HepG2 (cell line): ENCODE measurements around the gene TPO. TPM values are rescaled to one million over a fixed set of nuclear protein-coding genes. Genes with fewer than 3 reads are reported as not detected.

ENCODE experiments used
- ATAC-seq: fragments of 200-7000 bp; cut with Tn5 transposase; 3 replicates; pipeline ENCODE4 v1.9.1; 2020; ENCODE audit warnings: mild to moderate bottlenecking, moderate library complexity
- BruUV-seq: library from RNA; stranded (reverse); fragments of 400-500 nt; replicated peaks from 2 replicates; lab custom pipeline; 2021; lab: Mats Ljungman, UMichigan
- CTCF ChIA-PET: fragments of 300-600 bp; formaldehyde crosslinking; extraction: SDS; loops from one replicate; lab custom pipeline; 2021; ENCODE audit warnings: low total read pairs, inconsistent platforms, low intra/inter-chr PET ratio; lab: Yijun Ruan, JAX
- POLR2A ChIA-PET: fragments of 350-600 bp; sonication (Branson Sonifier 250); formaldehyde crosslinking; loops from one replicate; lab custom pipeline; 2020; ENCODE audit warnings: antibody characterized with exemption, inconsistent platforms; lab: Yijun Ruan, JAX
- DNase-seq: peaks from one replicate; pipeline ENCODE4 v3.0.0-alpha.2; 2015; ENCODE audit warnings: low spot score
- FAIRE-seq: peaks from 3 replicates; lab custom pipeline; 2011; peaks lifted over from hg19 to GRCh38; lab: Jason Lieb, UNC
- H2AFZ ChIP-seq: one replicate; pipeline ENCODE4 v1.6.1; 2011; ENCODE audit warnings: low read length, inconsistent platforms
- H3K27ac ChIP-seq: fragments of 300-600 bp; 3 replicates; pipeline ENCODE4 v1.8.0; 2011; ENCODE audit warnings: mixed run types, mild to moderate bottlenecking, mixed read lengths, low read length, inconsistent platforms; ENCODE audit not compliant: insufficient read depth; ENCODE audit errors: extremely low read length
- H3K27me3 ChIP-seq, 2 experiments: fragments of 200-600 bp in 1 of 2; 2 replicates in 1 of 2; 3 replicates in 1 of 2; pipeline versions ENCODE4 v1.6.0 to v1.8.0; 2011; ENCODE audit warnings: low read length in 2 of 2, mild to moderate bottlenecking in 2 of 2, moderate library complexity in 2 of 2, inconsistent platforms in 1 of 2; ENCODE audit not compliant: insufficient read depth in 2 of 2, control insufficient read depth in 1 of 2
- H3K36me3 ChIP-seq, 2 experiments: fragments of 200-600 bp in 1 of 2; replicated peaks in 1 of 2; 2 replicates in 1 of 2; 3 replicates in 1 of 2; pipeline versions ENCODE4 v1.5.1 to v1.8.0; 2011; ENCODE audit warnings: low read length in 2 of 2, inconsistent platforms in 1 of 2; ENCODE audit not compliant: insufficient read depth in 2 of 2, control insufficient read depth in 1 of 2
- H3K4me1 ChIP-seq: 2 replicates; pipeline ENCODE4 v1.5.1; 2012; ENCODE audit warnings: low read length, inconsistent platforms; ENCODE audit not compliant: insufficient read depth
- H3K4me2 ChIP-seq: 2 replicates; pipeline ENCODE4 v1.6.0; 2011; ENCODE audit warnings: low read depth, low read length, inconsistent platforms
- H3K4me3 ChIP-seq, 3 experiments: fragments of 200-600 bp in 1 of 3; sonication (generic), shearing (Covaris generic) in 1 of 3; replicated peaks in 1 of 3; 2 replicates each; pipeline ENCODE4 v1.5.1; 2011 to 2016; ENCODE audit warnings: low read length in 3 of 3, inconsistent platforms in 2 of 3, low read depth in 2 of 3, mild to moderate bottlenecking in 2 of 3, control low read depth in 1 of 3, mixed read lengths in 1 of 3; ENCODE audit not compliant: insufficient read depth in 1 of 3
- H3K79me2 ChIP-seq: one replicate; pipeline ENCODE4 v1.6.1; 2011; ENCODE audit warnings: low read length, inconsistent platforms; ENCODE audit not compliant: insufficient read depth
- H3K9ac ChIP-seq: 2 replicates; pipeline ENCODE4 v1.6.0; 2011; ENCODE audit warnings: mild to moderate bottlenecking, low read depth, low read length, inconsistent platforms; ENCODE audit not compliant: insufficient read depth
- H3K9me3 ChIP-seq: 2 replicates; pipeline ENCODE4 v1.5.1; 2012; ENCODE audit warnings: mild to moderate bottlenecking, low read length
- H4K20me1 ChIP-seq: 2 replicates; pipeline ENCODE4 v1.6.0; 2011; ENCODE audit warnings: inconsistent platforms, mild to moderate bottlenecking, low read length, moderate library complexity; ENCODE audit not compliant: insufficient read depth
- NCOA2 ChIP-seq: sonication (generic); formaldehyde crosslinking; IDR thresholded peaks from 2 replicates; pipeline ENCODE4 v1.8.0; 2022; ENCODE audit warnings: inconsistent platforms
- NFATC3 ChIP-seq: sonication (generic); formaldehyde crosslinking; IDR thresholded peaks from 2 replicates; pipeline ENCODE4 v1.5.1; 2020; ENCODE audit warnings: mild to moderate bottlenecking, missing genetic modification reagents
- REST ChIP-seq, 2 experiments: IDR thresholded peaks; 2 replicates each; pipeline ENCODE4 v1.6.1; 2011 to 2012; ENCODE audit warnings: low read length in 2 of 2, borderline replicate concordance in 1 of 2, low read depth in 1 of 2, mild to moderate bottlenecking in 1 of 2, moderate library complexity in 1 of 2
- SP1 ChIP-seq, 2 experiments: fragments of 450-650 bp in 1 of 2; sonication (generic) in 1 of 2; formaldehyde crosslinking in 1 of 2; IDR thresholded peaks; 2 replicates each; pipeline versions ENCODE4 v1.4.0 to v1.6.1; 2016 to 2020; ENCODE audit warnings: missing genetic modification reagents in 1 of 2
- TEAD2 ChIP-seq: sonication (generic); formaldehyde crosslinking; IDR thresholded peaks from 2 replicates; pipeline ENCODE4 v1.9.0; 2021; ENCODE audit warnings: missing genetic modification reagents
- ZC3H4 ChIP-seq: sonication (generic); formaldehyde crosslinking; IDR thresholded peaks from 2 replicates; pipeline ENCODE4 v1.4.0; 2020; ENCODE audit warnings: missing genetic modification reagents, borderline replicate concordance
- ZNF746 ChIP-seq: sonication (generic); formaldehyde crosslinking; IDR thresholded peaks from 2 replicates; pipeline ENCODE4 v1.8.0; 2022; ENCODE audit warnings: mild to moderate bottlenecking, missing genetic modification reagents
- ZNF800 ChIP-seq: sonication (generic); formaldehyde crosslinking; IDR thresholded peaks from 2 replicates; pipeline ENCODE4 v1.4.0; 2020; ENCODE audit warnings: missing genetic modification reagents
- WGBS: methylation state at CpG from one replicate; pipeline ENCODE4 v1.1.6; 2017; ENCODE audit warnings: low lambda C conversion rate; 5-methylcytosine and 5-hydroxymethylcytosine counted together
- in situ Hi-C: cut with HindIII; loops from 2 replicates; pipeline ENCODE4 v1.10.0; 2017; ENCODE audit warnings: low pct_unique_long_range_greater_than_20kb; ENCODE audit not compliant: extremely low pct_ligation_motif_present
- intact Hi-C: fragments of 100-400 bp; cut with micrococcal nuclease; formaldehyde crosslinking; loops from one replicate; pipeline ENCODE4 v1.10.0; 2022; ENCODE audit not compliant: unreplicated experiment
- polyA plus RNA-seq, 8 experiments: library from polyadenylated mRNA; depleted of rRNA in 3 of 8; stranded (reverse) in 7 of 8; unstranded in 1 of 8; fragments of >200 nt; fragmentation: Illumina TruSeq in 4 of 8; extraction: Trizol in 4 of 8; gene quantifications; 2 replicates each; pipeline versions ENCODE4 v1.2.1 to v1.2.3, GENCODE V29; 2011 to 2016; ENCODE audit warnings: low read depth in 4 of 8, missing spikeins in 1 of 8, mixed read lengths in 1 of 8; ENCODE audit not compliant: insufficient read depth in 1 of 8
- total RNA-seq, 5 experiments: library from RNA; depleted of rRNA; stranded (reverse); fragments of >200 nt; fragmentation: Illumina TruSeq; extraction: Trizol; gene quantifications; 2 replicates each; pipeline ENCODE4 v1.2.3, GENCODE V29; 2016; ENCODE audit warnings: low read depth in 1 of 5
- TF ChIP-seq, protein P1 (sequence below): sonication (generic); formaldehyde crosslinking; IDR thresholded peaks from 2 replicates; pipeline ENCODE4 v1.8.0; 2022; ENCODE audit warnings: mild to moderate bottlenecking, missing genetic modification reagents, borderline replicate concordance
- TF ChIP-seq, protein P2 (sequence below): sonication (generic); formaldehyde crosslinking; IDR thresholded peaks from 2 replicates; pipeline ENCODE4 v1.8.1; 2023; ENCODE audit warnings: mild to moderate bottlenecking, missing genetic modification reagents

TPO gene
- total and polyA plus RNA-seq, 2 of the 13 experiments (the other 11 are each of a cell fraction or from before 2014, with no cell fraction given): not detected

DNA sequence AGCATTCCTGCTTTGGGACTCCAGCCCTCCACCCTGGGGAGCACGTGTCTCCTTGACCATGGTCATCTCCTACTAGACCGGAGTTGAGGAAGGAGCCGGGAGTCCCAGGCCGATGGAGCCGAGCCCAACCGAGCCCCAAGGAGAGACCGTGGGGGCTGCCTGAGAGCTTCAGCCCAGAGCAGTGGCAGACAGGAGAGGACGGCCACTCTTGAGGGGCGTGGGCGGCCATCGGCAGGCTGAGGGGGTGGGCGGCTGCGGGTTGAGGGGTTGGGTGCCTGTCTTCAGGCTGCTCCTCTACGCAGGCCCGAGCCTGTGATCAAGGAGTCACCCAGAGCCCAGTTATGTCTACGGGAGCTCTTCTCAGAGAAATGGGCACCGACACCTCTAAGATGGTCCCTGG is 172.4 kb downstream of the TPO start:
- no TSS peak for BruUV-seq
- Histone ChIP-seq H3K4me3 (no peak overlapping the region), H3K4me2 (no peak overlapping the region), H3K4me1 (no peaks in the 10 kb centered on the region), H2AFZ (no peak overlapping the region), H3K9ac (no peak overlapping the region), H3K27ac (no peak overlapping the region), H3K27me3 (peaks cover 23 to 87% of the 10 kb centered on the region in 2 experiments; a peak in 4 of 5 replicates), H4K20me1 (no peaks in the 10 kb centered on the region), H3K79me2 (no peaks in the 10 kb centered on the region), H3K9me3 (no peaks in the 10 kb centered on the region), H3K36me3 (no peaks in the 10 kb centered on the region)
- 26% methylated on average over 9 of the region's 17 CpGs for WGBS
- ATAC-seq (no peak), DNase-seq (no peak), FAIRE-seq (no peak)
- in situ Hi-C loops: no loop called here
- TF ChIP-seq TEAD2 (no peak), ZC3H4 (CRISPR knock-in tag) (no peak), ZNF800 (CRISPR knock-in tag) (no peak), SP1 (IDR thresholded peaks at IDR 0.05) (no peak), SP1 (CRISPR knock-in tag; IDR thresholded peaks at IDR 0.05) (no peak), NFATC3 (CRISPR knock-in tag) (no peak), NCOA2 (CRISPR knock-in tag) (no peak), ZNF746 (no peak), REST (IDR thresholded peaks at IDR 0.05; ENCODE audit: borderline replicate concordance in 1 of 2, low read depth in 1 of 2, low read length in 2 of 2) (no peak)
- TF ChIP-seq, protein P1, sequence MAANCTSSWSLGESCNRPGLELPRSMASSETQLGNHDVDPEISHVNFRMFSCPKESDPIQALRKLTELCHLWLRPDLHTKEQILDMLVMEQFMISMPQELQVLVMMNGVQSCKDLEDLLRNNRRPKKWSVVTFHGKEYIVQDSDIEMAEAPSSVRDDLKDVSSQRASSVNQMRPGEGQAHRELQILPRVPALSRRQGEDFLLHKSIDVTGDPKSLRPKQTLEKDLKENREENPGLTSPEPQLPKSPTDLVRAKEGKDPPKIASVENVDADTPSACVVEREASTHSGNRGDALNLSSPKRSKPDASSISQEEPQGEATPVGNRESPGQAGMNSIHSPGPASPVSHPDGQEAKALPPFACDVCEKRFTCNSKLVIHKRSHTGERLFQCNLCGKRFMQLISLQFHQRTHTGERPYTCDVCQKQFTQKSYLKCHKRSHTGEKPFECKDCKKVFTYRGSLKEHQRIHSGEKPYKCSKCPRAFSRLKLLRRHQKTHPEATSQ (CRISPR knock-in tag): no peak
- TF ChIP-seq, protein P2, sequence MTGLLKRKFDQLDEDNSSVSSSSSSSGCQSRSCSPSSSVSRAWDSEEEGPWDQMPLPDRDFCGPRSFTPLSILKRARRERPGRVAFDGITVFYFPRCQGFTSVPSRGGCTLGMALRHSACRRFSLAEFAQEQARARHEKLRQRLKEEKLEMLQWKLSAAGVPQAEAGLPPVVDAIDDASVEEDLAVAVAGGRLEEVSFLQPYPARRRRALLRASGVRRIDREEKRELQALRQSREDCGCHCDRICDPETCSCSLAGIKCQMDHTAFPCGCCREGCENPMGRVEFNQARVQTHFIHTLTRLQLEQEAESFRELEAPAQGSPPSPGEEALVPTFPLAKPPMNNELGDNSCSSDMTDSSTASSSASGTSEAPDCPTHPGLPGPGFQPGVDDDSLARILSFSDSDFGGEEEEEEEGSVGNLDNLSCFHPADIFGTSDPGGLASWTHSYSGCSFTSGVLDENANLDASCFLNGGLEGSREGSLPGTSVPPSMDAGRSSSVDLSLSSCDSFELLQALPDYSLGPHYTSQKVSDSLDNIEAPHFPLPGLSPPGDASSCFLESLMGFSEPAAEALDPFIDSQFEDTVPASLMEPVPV (CRISPR knock-in tag): no peak
- intact Hi-C loops: no loop called here
- ChIA-PET CTCF (no interaction called here), POLR2A (no interaction called here)
